Endothelial cell (in vitro differentiated cells): Measurements from ENCODE around the gene COPS7B. TPM values are rescaled to one million over a fixed set of nuclear protein-coding genes. Genes with fewer than 3 reads are reported as not detected.

Experiments
- DNase-seq: peaks from one replicate; pipeline ENCODE4 v3.0.0; 2021; ENCODE audit warnings: low spot score
- H3K27ac Mint-ChIP-seq: one replicate; pipeline ENCODE4 v1.8.0; 2021; ENCODE audit warnings: mixed read lengths, inconsistent platforms; ENCODE audit not compliant: unreplicated experiment
- H3K27me3 Mint-ChIP-seq: one replicate; pipeline ENCODE4 v1.8.0; 2021; ENCODE audit warnings: mild to moderate bottlenecking, moderate library complexity, mixed read lengths, inconsistent platforms; ENCODE audit not compliant: unreplicated experiment
- H3K36me3 Mint-ChIP-seq: one replicate; pipeline ENCODE4 v1.8.0; 2021; ENCODE audit warnings: mild to moderate bottlenecking, low read depth, mixed read lengths, inconsistent platforms; ENCODE audit not compliant: unreplicated experiment
- H3K4me1 Mint-ChIP-seq: one replicate; pipeline ENCODE4 v1.8.0; 2021; ENCODE audit warnings: mild to moderate bottlenecking, mixed read lengths, inconsistent platforms; ENCODE audit not compliant: unreplicated experiment
- H3K4me3 Mint-ChIP-seq: one replicate; pipeline ENCODE4 v1.8.0; 2021; ENCODE audit warnings: mild to moderate bottlenecking, mixed read lengths, inconsistent platforms; ENCODE audit not compliant: unreplicated experiment
- H3K9me3 Mint-ChIP-seq: one replicate; pipeline ENCODE4 v1.8.0; 2021; ENCODE audit warnings: mixed read lengths, inconsistent platforms; ENCODE audit not compliant: unreplicated experiment
- total RNA-seq: library from RNA; stranded (reverse); fragmentation: NEBNext Ultra II Directional; extraction: Animal tissue kit (Norgen Biotek cat#: 25700); gene quantifications from one replicate; pipeline ENCODE4 v1.2.1, GENCODE V29; 2021; ENCODE audit not compliant: unreplicated experiment
- TF ChIP-seq, protein P1 (sequence below): fragments of 200-600 bp; sonication (generic); IDR thresholded peaks from one replicate; pipeline ENCODE4 v1.5.0; 2021; ENCODE audit warnings: antibody characterized with exemption; ENCODE audit not compliant: unreplicated experiment

The COPS7B gene
- total RNA-seq, 1 donor from 2014 or later = 55.6 TPM

- H3K27me3 Mint-ChIP-seq = no peaks in the 10 kb centered on the region
- no peaks in the 10 kb centered on the region for H3K36me3 Mint-ChIP-seq
- no peaks in the 10 kb centered on the region for H3K9me3 Mint-ChIP-seq
- no peak for DNase-seq
- TF ChIP-seq, protein P1, sequence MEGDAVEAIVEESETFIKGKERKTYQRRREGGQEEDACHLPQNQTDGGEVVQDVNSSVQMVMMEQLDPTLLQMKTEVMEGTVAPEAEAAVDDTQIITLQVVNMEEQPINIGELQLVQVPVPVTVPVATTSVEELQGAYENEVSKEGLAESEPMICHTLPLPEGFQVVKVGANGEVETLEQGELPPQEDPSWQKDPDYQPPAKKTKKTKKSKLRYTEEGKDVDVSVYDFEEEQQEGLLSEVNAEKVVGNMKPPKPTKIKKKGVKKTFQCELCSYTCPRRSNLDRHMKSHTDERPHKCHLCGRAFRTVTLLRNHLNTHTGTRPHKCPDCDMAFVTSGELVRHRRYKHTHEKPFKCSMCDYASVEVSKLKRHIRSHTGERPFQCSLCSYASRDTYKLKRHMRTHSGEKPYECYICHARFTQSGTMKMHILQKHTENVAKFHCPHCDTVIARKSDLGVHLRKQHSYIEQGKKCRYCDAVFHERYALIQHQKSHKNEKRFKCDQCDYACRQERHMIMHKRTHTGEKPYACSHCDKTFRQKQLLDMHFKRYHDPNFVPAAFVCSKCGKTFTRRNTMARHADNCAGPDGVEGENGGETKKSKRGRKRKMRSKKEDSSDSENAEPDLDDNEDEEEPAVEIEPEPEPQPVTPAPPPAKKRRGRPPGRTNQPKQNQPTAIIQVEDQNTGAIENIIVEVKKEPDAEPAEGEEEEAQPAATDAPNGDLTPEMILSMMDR = no peak
- no peak overlapping the region for H3K4me3 Mint-ChIP-seq
- H3K4me1 Mint-ChIP-seq = no peaks in the 10 kb centered on the region
- no peak overlapping the region for H3K27ac Mint-ChIP-seq
Measured at GRCh38 chr2:231821908-231822307, 35.7 kb downstream of the COPS7B start.

DNA sequence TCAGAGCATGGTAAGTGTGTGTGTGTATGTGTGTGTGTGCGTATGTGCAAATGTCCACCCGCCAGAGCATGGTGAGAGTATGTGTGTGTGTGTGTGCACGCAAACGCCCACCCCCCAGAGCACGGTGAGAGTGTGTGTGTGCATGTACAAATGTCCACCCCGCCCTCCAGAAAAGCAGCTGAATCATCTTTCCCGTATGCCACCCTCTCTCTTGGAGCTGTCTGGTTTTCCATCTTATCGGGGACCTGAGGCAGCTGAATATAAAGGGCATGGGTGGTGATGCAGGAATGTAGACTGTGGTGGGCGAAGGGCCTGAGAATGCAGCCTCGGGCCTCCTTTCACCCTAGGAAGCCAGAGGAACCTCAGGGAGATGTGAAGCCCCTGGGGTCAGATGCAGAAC, 66.9 kb downstream of the COPS7B start:
- TF ChIP-seq, protein P1 = no peak
- Mint-ChIP-seq H3K27me3 (peaks cover 3% of the 10 kb centered on the region), H3K27ac (no peak overlapping the region), H3K4me3 (no peak overlapping the region), H3K36me3 (no peaks in the 10 kb centered on the region), H3K4me1 (no peaks in the 10 kb centered on the region), H3K9me3 (no peaks in the 10 kb centered on the region)
- DNase-seq = no peak

GRCh38 chr2:231854616-231855125, 68.4 kb downstream of the COPS7B start:
- H3K36me3 Mint-ChIP-seq = no peaks in the 10 kb centered on the region
- H3K27ac Mint-ChIP-seq = no peak overlapping the region
- DNase-seq = no peak

DNA sequence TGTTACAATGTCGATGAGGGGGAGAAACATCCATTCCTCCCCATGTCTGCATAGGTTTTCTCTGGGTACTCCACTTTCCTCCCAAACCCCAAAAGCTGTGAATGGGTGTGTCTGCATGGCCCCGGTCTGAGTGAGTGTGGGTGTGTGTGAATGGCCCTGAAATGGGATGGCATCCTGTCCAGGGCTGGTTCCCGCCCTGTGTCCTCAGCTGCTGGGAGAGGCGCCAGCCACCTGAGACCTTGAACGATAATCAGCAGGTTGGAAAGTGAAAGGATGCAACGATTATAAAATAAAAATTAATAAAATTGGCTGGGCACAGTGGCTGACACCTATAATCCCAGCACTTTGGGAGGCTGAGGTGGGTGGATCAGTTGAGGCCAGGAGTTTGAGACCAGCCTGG, 70.7 kb downstream of the COPS7B start:
- Mint-ChIP-seq H3K9me3 (no peaks in the 10 kb centered on the region), H3K27ac (no peak overlapping the region), H3K4me1 (no peaks in the 10 kb centered on the region), H3K36me3 (no peaks in the 10 kb centered on the region), H3K27me3 (no peaks in the 10 kb centered on the region), H3K4me3 (no peak overlapping the region)
- no peak for DNase-seq
- TF ChIP-seq, protein P1 = no peak

More at GRCh38 chr2:231854616-231855125, 68.4 kb downstream of the COPS7B start:
- TF ChIP-seq, protein P1 = no peak
- peaks cover 3% of the 10 kb centered on the region for H3K27me3 Mint-ChIP-seq
- H3K4me1 Mint-ChIP-seq = no peaks in the 10 kb centered on the region
- H3K4me3 Mint-ChIP-seq = no peak overlapping the region
- no peaks in the 10 kb centered on the region for H3K9me3 Mint-ChIP-seq

Other genes with a start within 250 kb of the COPS7B start
- gene TEX44, start 193.6 kb upstream of the COPS7B start, total RNA-seq = not detected
- 592 TPM for gene PTMA, start 77.9 kb upstream of the COPS7B start, total RNA-seq
- gene PDE6D, start 5.2 kb upstream of the COPS7B start, total RNA-seq = 29.3 TPM
- gene NPPC, start 140.0 kb downstream of the COPS7B start, total RNA-seq = 11.4 TPM
- 42.1 TPM for gene DIS3L2, start 175.3 kb downstream of the COPS7B start, total RNA-seq